Measurements from ENCODE around the gene UBAP1L. TPM values are rescaled to one million over a fixed set of nuclear protein-coding genes. Genes with fewer than 3 reads are reported as not detected.

Gene UBAP1L
- total RNA-seq, 1 donor from 2014 or later = 2.3 TPM

DNA sequence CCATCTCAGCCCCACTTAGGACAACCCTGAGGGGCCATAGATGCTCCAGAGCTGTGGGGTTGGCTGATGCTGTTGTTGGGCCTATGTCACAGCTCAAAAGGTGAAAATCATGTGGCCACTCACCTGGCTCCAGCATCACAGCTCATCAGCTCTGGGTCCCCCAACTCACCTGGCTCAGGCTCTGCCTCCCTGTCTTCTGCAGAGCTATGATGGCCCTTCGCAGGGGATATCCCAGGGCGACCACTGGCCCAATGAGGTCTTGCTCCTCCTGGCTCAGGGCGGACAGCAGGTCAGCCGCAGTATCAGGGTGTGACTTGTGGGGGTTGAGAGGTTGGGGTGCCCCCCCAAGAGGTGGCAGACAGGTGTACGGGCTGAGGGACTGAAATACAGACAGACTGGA is 15.7 kb downstream of the UBAP1L start:
- peaks cover 21% of the 10 kb centered on the region for H3K4me1 Mint-ChIP-seq (ENCODE audit: low read depth)
- H3K27me3 Mint-ChIP-seq (ENCODE audit: low read depth) = no peaks in the 10 kb centered on the region
- no peaks in the 10 kb centered on the region for H3K9me3 Mint-ChIP-seq (ENCODE audit: low read depth)
- DNase-seq (ENCODE audit: low spot score) = peak; percentile 48
- H3K27ac Mint-ChIP-seq (ENCODE audit: unreplicated experiment) = no peak overlapping the region
- TF ChIP-seq, protein P1, sequence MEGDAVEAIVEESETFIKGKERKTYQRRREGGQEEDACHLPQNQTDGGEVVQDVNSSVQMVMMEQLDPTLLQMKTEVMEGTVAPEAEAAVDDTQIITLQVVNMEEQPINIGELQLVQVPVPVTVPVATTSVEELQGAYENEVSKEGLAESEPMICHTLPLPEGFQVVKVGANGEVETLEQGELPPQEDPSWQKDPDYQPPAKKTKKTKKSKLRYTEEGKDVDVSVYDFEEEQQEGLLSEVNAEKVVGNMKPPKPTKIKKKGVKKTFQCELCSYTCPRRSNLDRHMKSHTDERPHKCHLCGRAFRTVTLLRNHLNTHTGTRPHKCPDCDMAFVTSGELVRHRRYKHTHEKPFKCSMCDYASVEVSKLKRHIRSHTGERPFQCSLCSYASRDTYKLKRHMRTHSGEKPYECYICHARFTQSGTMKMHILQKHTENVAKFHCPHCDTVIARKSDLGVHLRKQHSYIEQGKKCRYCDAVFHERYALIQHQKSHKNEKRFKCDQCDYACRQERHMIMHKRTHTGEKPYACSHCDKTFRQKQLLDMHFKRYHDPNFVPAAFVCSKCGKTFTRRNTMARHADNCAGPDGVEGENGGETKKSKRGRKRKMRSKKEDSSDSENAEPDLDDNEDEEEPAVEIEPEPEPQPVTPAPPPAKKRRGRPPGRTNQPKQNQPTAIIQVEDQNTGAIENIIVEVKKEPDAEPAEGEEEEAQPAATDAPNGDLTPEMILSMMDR (IDR thresholded peaks at IDR 0.05) = no peak
- H3K4me3 Mint-ChIP-seq (ENCODE audit: unreplicated experiment) = no peak overlapping the region
- peaks cover 24% of the 10 kb centered on the region for H3K36me3 Mint-ChIP-seq (ENCODE audit: low read depth)

DNA sequence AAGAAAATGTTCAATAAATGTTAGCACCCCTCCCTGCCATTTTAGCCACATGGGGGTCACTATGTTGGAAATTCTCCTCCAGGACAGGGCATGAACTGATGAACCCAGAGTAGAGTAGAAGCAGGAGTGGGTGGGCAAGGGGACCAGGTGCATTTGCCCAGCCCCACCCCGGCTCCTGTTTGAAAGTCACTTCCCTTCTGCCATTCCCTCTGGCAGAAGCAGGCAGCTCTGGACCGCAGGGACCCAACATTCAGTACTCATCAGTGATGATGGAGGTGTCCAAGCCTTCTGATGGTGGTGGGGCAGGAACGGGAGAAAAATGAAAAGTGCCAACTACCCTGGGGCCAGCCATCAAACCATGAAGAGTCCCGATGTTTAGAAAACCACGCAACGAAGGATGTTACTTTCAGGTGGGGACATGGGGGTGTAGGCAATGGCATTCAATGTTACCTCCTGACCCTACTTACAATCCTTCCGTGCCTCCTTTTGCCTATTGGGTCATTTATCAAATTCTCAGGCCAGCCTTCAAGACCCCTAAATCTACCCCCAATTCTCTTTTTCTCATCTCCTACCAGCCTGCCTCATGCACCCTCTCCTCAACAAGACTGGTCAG is 17.2 kb downstream of the UBAP1L start:
- Mint-ChIP-seq H3K9me3 (ENCODE audit: low read depth) (no peaks in the 10 kb centered on the region), H3K36me3 (ENCODE audit: low read depth) (peaks cover 20% of the 10 kb centered on the region), H3K27me3 (ENCODE audit: low read depth) (no peaks in the 10 kb centered on the region), H3K27ac (ENCODE audit: unreplicated experiment) (no peak overlapping the region), H3K4me1 (ENCODE audit: low read depth) (peaks cover 21% of the 10 kb centered on the region), H3K4me3 (ENCODE audit: unreplicated experiment) (no peak overlapping the region)
- DNase-seq (ENCODE audit: low spot score) = peak; percentile 42
- TF ChIP-seq, protein P1 (IDR thresholded peaks at IDR 0.05) = no peak

DNA sequence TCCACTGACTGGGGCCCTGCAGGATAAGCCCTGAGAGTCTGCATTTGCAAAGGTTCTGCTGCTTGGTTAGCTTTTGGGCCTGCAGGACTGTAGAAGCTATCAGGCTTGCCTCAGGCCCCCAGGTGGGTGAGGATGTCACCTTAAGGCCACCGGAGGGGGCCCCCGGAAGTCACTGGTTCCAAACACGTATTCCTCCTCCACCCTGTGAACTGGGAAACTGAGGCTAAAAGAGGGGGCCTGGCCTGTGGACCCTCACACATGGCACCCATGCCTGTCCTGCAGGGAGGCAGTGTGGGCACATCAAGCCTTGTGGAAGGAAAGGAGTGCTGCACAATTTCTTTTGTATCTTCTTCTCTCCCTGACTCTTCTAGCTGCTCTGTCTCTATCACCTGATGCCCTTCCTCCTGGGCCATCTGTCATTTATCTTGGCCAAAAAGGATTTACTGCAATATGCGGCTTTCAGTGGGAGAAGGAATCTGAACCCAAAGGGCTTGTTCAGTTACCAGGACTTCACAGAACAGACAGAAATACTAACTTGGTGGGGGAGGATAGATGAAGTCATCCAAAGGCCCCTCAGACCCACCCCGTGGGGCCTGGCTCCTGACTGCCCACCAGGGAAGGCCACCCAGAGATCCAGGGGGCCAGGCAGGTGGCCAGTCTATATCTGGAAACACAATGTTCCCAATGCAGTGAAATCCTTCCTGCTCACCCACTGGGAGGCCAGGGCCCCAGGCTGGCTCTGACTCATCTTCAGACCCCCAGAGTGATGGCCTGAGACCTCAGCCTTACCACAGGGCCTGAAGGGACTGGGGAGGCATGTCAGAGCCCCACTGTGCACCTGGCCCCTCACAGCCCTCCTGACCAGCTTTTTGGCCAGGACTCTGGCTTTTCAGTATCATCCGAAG is 18.3 kb downstream of the UBAP1L start:
- Mint-ChIP-seq H3K27ac (ENCODE audit: unreplicated experiment) (no peak overlapping the region), H3K9me3 (ENCODE audit: low read depth) (no peaks in the 10 kb centered on the region), H3K36me3 (ENCODE audit: low read depth) (peaks cover 20% of the 10 kb centered on the region), H3K27me3 (ENCODE audit: low read depth) (no peaks in the 10 kb centered on the region), H3K4me3 (ENCODE audit: unreplicated experiment) (no peak overlapping the region), H3K4me1 (ENCODE audit: low read depth) (peaks cover 23% of the 10 kb centered on the region)
- TF ChIP-seq, protein P1 (IDR thresholded peaks at IDR 0.05) = no peak
- DNase-seq (ENCODE audit: low spot score) = peak; percentile 28

DNA sequence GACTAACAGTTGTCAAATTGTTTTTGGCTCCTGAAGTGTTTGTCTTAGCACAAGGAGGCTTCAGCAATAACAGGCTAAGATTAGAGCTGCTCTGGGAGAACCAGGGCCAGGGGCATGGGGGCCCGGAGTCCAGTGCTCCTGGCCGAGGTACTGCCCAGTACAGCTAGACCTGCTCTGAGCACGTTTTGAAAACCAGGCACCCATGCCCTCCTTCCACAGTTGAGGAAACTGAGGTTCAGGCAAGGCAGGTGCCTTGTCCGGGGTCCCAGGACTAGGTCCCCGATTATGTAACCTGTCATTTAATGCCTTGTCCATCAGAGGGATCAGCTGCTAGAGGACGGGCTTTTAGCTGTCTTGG is 19.3 kb downstream of the UBAP1L start:
- no peak overlapping the region for H3K4me3 Mint-ChIP-seq (ENCODE audit: unreplicated experiment)
- peak; percentile 39 for DNase-seq (ENCODE audit: low spot score)
- peaks cover 23% of the 10 kb centered on the region for H3K4me1 Mint-ChIP-seq (ENCODE audit: low read depth)
- no peaks in the 10 kb centered on the region for H3K27me3 Mint-ChIP-seq (ENCODE audit: low read depth)
- peaks cover 14% of the 10 kb centered on the region for H3K36me3 Mint-ChIP-seq (ENCODE audit: low read depth)
- TF ChIP-seq, protein P1 (IDR thresholded peaks at IDR 0.05) = no peak
- H3K9me3 Mint-ChIP-seq (ENCODE audit: low read depth) = no peaks in the 10 kb centered on the region
- no peak overlapping the region for H3K27ac Mint-ChIP-seq (ENCODE audit: unreplicated experiment)

DNA sequence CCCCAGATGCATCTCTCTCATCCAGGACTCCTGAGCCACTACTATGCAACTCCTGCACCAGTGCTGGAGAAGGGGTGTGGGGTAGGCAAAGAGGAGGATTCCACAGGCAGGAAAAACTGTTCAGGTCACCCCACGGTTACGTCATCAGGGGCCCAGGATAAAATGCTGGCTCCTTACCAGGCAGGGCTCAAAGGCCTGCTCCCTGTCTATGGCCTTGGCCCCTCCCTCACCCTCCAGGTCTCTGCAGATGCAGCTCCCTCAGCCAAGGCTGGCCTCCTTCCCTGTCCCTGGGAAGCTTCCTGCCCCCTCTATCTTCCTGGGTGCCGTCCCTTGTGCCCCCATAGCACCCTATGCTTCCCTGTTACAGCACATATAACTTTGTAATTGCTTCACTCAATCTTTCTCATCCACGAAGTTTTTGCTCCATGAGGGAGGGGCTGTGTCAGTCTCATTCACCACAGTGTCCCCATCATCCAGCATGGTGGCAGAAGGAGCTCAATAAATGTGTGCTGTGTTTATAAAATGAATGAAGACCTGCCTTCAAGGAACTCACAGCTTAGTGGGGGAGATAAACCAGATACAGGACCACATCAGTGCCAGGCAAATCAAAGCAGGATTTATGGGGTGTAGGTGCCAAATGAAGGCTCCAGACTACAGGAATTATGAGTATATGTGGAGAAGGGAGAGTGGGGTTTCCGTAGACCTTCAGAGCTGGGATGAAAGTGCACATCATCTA is 19.8 kb downstream of the UBAP1L start:
- H3K9me3 Mint-ChIP-seq (ENCODE audit: low read depth) = no peaks in the 10 kb centered on the region
- peaks cover 23% of the 10 kb centered on the region for H3K4me1 Mint-ChIP-seq (ENCODE audit: low read depth)
- H3K4me3 Mint-ChIP-seq (ENCODE audit: unreplicated experiment) = no peak overlapping the region
- H3K27ac Mint-ChIP-seq (ENCODE audit: unreplicated experiment) = no peak overlapping the region
- peak; percentile 66 for DNase-seq (ENCODE audit: low spot score)
- H3K27me3 Mint-ChIP-seq (ENCODE audit: low read depth) = no peaks in the 10 kb centered on the region
- peaks cover 11% of the 10 kb centered on the region for H3K36me3 Mint-ChIP-seq (ENCODE audit: low read depth)
- TF ChIP-seq, protein P1 (IDR thresholded peaks at IDR 0.05) = no peak

Data from chondrocyte (in vitro differentiated cells).